OCI-LY1 (cell line): ENCODE results near the gene GPR173.

Experiments used
- H2AFZ ChIP-seq: fragments of 200-600 bp; sonication (generic), shearing (Covaris generic); 2 replicates; pipeline ENCODE4 v1.6.0; 2014; ENCODE audit warnings: antibody characterized with exemption, mild to moderate bottlenecking, low read length
- H3F3A ChIP-seq: fragments of 200-600 bp; sonication (generic), shearing (Covaris generic); 2 replicates; pipeline ENCODE4 v1.6.0; 2014; ENCODE audit warnings: mild to moderate bottlenecking, antibody characterized with exemption, low read length, moderate library complexity; ENCODE audit not compliant: insufficient read depth
- H3K27ac ChIP-seq: fragments of 200-600 bp; sonication (generic); 2 replicates; pipeline ENCODE4 v1.5.1; 2014; ENCODE audit warnings: low read length, mixed run types, mild to moderate bottlenecking, low read depth; ENCODE audit not compliant: poor library complexity, severe bottlenecking
- H3K27me3 ChIP-seq: fragments of 200-600 bp; sonication (generic); 2 replicates; pipeline ENCODE4 v1.6.0; 2014; ENCODE audit warnings: antibody characterized with exemption, mild to moderate bottlenecking, low read length, moderate library complexity; ENCODE audit not compliant: insufficient read depth
- H3K36me3 ChIP-seq: fragments of 200-600 bp; sonication (generic); 2 replicates; pipeline ENCODE4 v1.6.1; 2014; ENCODE audit warnings: mild to moderate bottlenecking, antibody characterized with exemption, low read length, moderate library complexity, mixed read lengths; ENCODE audit not compliant: insufficient read depth
- H3K4me1 ChIP-seq: fragments of 200-600 bp; sonication (generic); 2 replicates; pipeline ENCODE4 v1.5.1; 2014; ENCODE audit warnings: mild to moderate bottlenecking, low read length, moderate library complexity; ENCODE audit not compliant: insufficient read depth, severe bottlenecking
- H3K4me2 ChIP-seq: fragments of 200-600 bp; sonication (generic), shearing (Covaris generic); 2 replicates; pipeline ENCODE4 v1.6.1; 2014; ENCODE audit warnings: low read length
- H3K4me3 ChIP-seq: fragments of 200-600 bp; sonication (generic); 2 replicates; pipeline ENCODE4 v1.5.1; 2014; ENCODE audit warnings: low read length, low read depth, mild to moderate bottlenecking, mixed read lengths; ENCODE audit not compliant: poor library complexity, severe bottlenecking
- H3K79me2 ChIP-seq: fragments of 200-600 bp; shearing (Covaris generic); 2 replicates; pipeline ENCODE4 v1.6.1; 2016; ENCODE audit warnings: mixed run types, low read length, mixed read lengths; ENCODE audit not compliant: insufficient read depth
- H3K9ac ChIP-seq: fragments of 200-600 bp; sonication (generic), shearing (Covaris generic); 2 replicates; pipeline ENCODE4 v1.6.1; 2014; ENCODE audit warnings: mild to moderate bottlenecking, low read length, mixed read lengths
- H3K9me2 ChIP-seq: fragments of 200-600 bp; sonication (generic), shearing (Covaris generic); 2 replicates; pipeline ENCODE4 v1.6.1; 2014; ENCODE audit warnings: low read depth, mild to moderate bottlenecking, low read length, mixed read lengths
- H3K9me3 ChIP-seq: fragments of 200-600 bp; shearing (Covaris generic); 2 replicates; pipeline ENCODE4 v1.6.1; 2014; ENCODE audit warnings: low read length, mixed read lengths
- H4K20me1 ChIP-seq: fragments of 200-600 bp; sonication (generic), shearing (Covaris generic); 2 replicates; pipeline ENCODE4 v1.6.0; 2016; ENCODE audit warnings: mild to moderate bottlenecking, low read length; ENCODE audit not compliant: insufficient read depth
- EZH2 ChIP-seq: fragments of 200-600 bp; sonication (generic), shearing (Covaris generic); IDR thresholded peaks from 2 replicates; pipeline ENCODE4 v1.8.0; 2017; ENCODE audit warnings: borderline replicate concordance, mixed run types, mild to moderate bottlenecking, antibody characterized with exemption, low read length, moderate library complexity, mixed read lengths
- TF ChIP-seq, protein P1 (sequence below): fragments of 200-600 bp; sonication (generic), shearing (Covaris generic); IDR thresholded peaks from 2 replicates; pipeline ENCODE4 v1.5.1; 2017; ENCODE audit warnings: mild to moderate bottlenecking, antibody characterized with exemption, low read length, moderate library complexity, mixed read lengths

The GPR173 gene

DNA sequence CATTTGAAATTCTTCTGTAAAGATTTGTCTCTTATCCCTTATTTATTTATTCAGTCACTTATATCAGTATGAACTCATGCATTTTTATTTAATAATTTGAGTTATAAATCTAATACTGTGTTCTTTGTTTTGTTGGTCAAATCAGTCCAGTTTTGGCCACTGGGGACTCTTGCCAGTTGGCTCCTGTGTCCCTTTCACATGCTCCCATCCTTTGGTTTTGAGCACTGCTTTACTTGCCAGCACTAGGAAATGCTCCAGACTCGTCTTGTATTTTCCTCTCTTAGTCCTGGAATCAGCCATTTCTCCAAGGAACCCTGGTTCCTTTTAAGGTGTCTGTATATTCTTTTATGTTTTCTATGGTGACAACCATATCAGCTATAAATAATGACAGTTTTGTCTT is 73.4 kb downstream of the GPR173 start:
- H3K9me3 ChIP-seq: no peaks in the 10 kb centered on the region
- H4K20me1 ChIP-seq: no peaks in the 10 kb centered on the region
- no peaks in the 10 kb centered on the region for H3K9me2 ChIP-seq
- H3K79me2 ChIP-seq: no peaks in the 10 kb centered on the region
- no peak overlapping the region for H3K4me3 ChIP-seq
- no peak overlapping the region for H3K4me2 ChIP-seq
- no peak for TF ChIP-seq EZH2
- TF ChIP-seq, protein P1, sequence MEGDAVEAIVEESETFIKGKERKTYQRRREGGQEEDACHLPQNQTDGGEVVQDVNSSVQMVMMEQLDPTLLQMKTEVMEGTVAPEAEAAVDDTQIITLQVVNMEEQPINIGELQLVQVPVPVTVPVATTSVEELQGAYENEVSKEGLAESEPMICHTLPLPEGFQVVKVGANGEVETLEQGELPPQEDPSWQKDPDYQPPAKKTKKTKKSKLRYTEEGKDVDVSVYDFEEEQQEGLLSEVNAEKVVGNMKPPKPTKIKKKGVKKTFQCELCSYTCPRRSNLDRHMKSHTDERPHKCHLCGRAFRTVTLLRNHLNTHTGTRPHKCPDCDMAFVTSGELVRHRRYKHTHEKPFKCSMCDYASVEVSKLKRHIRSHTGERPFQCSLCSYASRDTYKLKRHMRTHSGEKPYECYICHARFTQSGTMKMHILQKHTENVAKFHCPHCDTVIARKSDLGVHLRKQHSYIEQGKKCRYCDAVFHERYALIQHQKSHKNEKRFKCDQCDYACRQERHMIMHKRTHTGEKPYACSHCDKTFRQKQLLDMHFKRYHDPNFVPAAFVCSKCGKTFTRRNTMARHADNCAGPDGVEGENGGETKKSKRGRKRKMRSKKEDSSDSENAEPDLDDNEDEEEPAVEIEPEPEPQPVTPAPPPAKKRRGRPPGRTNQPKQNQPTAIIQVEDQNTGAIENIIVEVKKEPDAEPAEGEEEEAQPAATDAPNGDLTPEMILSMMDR: no peak
- no peaks in the 10 kb centered on the region for H3K4me1 ChIP-seq
- H3K27ac ChIP-seq: no peak overlapping the region
- no peak overlapping the region for H2AFZ ChIP-seq
- peaks cover 9% of the 10 kb centered on the region; the same call in 1 of the 2 replicates for H3K36me3 ChIP-seq
- H3K9ac ChIP-seq: no peak overlapping the region
- H3F3A ChIP-seq: no peaks in the 10 kb centered on the region
- no peaks in the 10 kb centered on the region for H3K27me3 ChIP-seq

DNA sequence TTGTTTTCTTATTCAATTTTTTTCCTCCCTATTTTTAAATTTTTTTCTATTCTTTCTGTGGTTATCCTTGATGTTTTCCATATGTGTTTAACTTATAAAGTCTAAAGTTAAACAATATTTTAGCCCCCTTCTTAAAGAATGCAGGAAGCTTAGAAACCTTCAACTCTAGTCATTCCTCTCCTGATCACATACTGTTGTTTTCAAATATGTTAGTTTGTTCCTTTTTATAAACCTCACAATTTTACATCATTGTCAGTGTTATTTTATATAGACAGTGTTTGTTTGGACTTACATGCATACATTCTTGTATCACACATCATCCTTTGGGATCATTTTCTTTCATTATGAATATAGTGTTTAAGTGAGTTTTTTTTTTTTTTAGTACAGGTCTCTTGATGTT is 76.9 kb downstream of the GPR173 start:
- H3K4me3 ChIP-seq: no peak overlapping the region
- H3F3A ChIP-seq: no peaks in the 10 kb centered on the region
- H3K36me3 ChIP-seq: peaks cover 9% of the 10 kb centered on the region; the same call in 1 of the 2 replicates
- H3K27me3 ChIP-seq: no peaks in the 10 kb centered on the region
- no peak overlapping the region for H3K27ac ChIP-seq
- H4K20me1 ChIP-seq: no peaks in the 10 kb centered on the region
- H3K4me2 ChIP-seq: no peak overlapping the region
- no peaks in the 10 kb centered on the region for H3K9me3 ChIP-seq
- no peak overlapping the region for H3K9ac ChIP-seq
- no peaks in the 10 kb centered on the region for H3K4me1 ChIP-seq
- no peaks in the 10 kb centered on the region for H3K9me2 ChIP-seq
- H2AFZ ChIP-seq: no peak overlapping the region
- no peak for TF ChIP-seq EZH2
- TF ChIP-seq, protein P1: no peak
- H3K79me2 ChIP-seq: no peaks in the 10 kb centered on the region

DNA sequence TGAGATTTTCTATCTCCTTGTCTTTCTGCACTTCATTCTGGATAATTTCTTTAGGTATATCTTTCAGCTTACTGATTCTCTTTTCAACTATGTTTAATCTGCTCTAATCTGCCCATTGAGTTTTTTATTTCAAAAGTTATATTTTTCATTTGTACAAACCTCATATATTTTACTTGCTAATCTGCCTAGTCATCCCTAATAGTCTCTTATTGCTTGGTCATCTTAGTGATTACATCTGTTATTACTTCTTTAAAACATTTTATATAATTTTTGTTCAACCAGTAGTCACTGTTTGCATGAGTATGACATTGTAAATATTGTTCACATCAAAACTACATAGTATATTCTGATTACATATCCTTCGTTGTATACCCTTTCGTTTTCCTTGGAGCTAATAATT is 77.8 kb downstream of the GPR173 start:
- no peaks in the 10 kb centered on the region for H3K9me2 ChIP-seq
- H3F3A ChIP-seq: no peaks in the 10 kb centered on the region
- H4K20me1 ChIP-seq: no peaks in the 10 kb centered on the region
- no peak overlapping the region for H3K27ac ChIP-seq
- TF ChIP-seq, protein P1: no peak
- TF ChIP-seq EZH2: no peak
- H3K9me3 ChIP-seq: no peaks in the 10 kb centered on the region
- H2AFZ ChIP-seq: no peak overlapping the region
- H3K9ac ChIP-seq: no peak overlapping the region
- no peak overlapping the region for H3K4me3 ChIP-seq
- no peaks in the 10 kb centered on the region for H3K79me2 ChIP-seq
- H3K4me1 ChIP-seq: no peaks in the 10 kb centered on the region
- H3K27me3 ChIP-seq: no peaks in the 10 kb centered on the region
- H3K36me3 ChIP-seq: peaks cover 9% of the 10 kb centered on the region; the same call in 1 of the 2 replicates
- H3K4me2 ChIP-seq: no peak overlapping the region
